ENCODE measurements around the gene MPRIP. TPM values are rescaled to one million over a fixed set of nuclear protein-coding genes. Genes with fewer than 3 reads are reported as not detected.

Gene MPRIP
- total RNA-seq, 4 donors from 2014 or later: 130 to 244 (median 155) TPM

- WGBS, 2 donors: 80 to 82% methylated on average over 10 to 12 of the region's 12 CpGs
- no peak overlapping the region for H3K4me3 ChIP-seq (replicated peaks in 1 of 3)
- H3K27me3 ChIP-seq: no peaks in the 10 kb centered on the region
- H3K27ac ChIP-seq: no peak overlapping the region
- peaks cover 25 to 41% of the 10 kb centered on the region in 2 donors for H3K4me1 ChIP-seq
- intact Hi-C loops (cut with DNase I): loop anchor here (10.0 kb wide), 1 partner anchor 125 kb away; no protein-coding TSS in a partner anchor
- TF ChIP-seq CTCF (IDR thresholded peaks at IDR 0.05): no peak
- TF ChIP-seq POLR2A (IDR thresholded peaks at IDR 0.05): no peak
- H3K9me3 ChIP-seq: no peaks in the 10 kb centered on the region
- no peak for DNase-seq
- peaks cover 28 to 32% of the 10 kb centered on the region in 2 donors for H3K36me3 ChIP-seq
Observed at GRCh38 chr17:17130077-17130844, 88.0 kb downstream of the MPRIP start.

- DNase-seq: no peak
- Histone ChIP-seq H3K36me3 (peaks cover 37 to 43% of the 10 kb centered on the region in 2 donors), H3K27ac (no peak overlapping the region), H3K9me3 (no peaks in the 10 kb centered on the region), H3K27me3 (no peaks in the 10 kb centered on the region), H3K4me3 (replicated peaks in 1 of 3) (no peak overlapping the region), H3K4me1 (peaks cover 17 to 32% of the 10 kb centered on the region in 2 donors)
- intact Hi-C loops (cut with DNase I): loop anchor here (10.0 kb wide), 1 partner anchor 127 kb away; no protein-coding TSS in a partner anchor
- 88 to 96% methylated on average over 1 to 4 of the region's 4 CpGs for WGBS, 2 donors
- TF ChIP-seq CTCF (IDR thresholded peaks at IDR 0.05): no peak
- no peak for TF ChIP-seq POLR2A (IDR thresholded peaks at IDR 0.05)
Observed at GRCh38 chr17:17131839-17132238, 89.6 kb downstream of the MPRIP start.

GRCh38 chr17:17132746-17133145 lies 90.5 kb downstream of the MPRIP start:
- TF ChIP-seq CTCF (IDR thresholded peaks at IDR 0.05) (no peak), POLR2A (IDR thresholded peaks at IDR 0.05) (no peak)
- Histone ChIP-seq H3K4me1 (peaks cover 8 to 23% of the 10 kb centered on the region in 2 donors), H3K9me3 (no peaks in the 10 kb centered on the region), H3K36me3 (peaks cover 44 to 46% of the 10 kb centered on the region in 2 donors), H3K27me3 (no peaks in the 10 kb centered on the region), H3K4me3 (replicated peaks in 1 of 3) (no peak overlapping the region), H3K27ac (no peak overlapping the region)
- 83% methylated on average over 8 of the region's 8 CpGs for WGBS, 2 donors
- DNase-seq: no peak
- intact Hi-C loops (cut with DNase I): loop anchor here (10.0 kb wide), 1 partner anchor 128 kb away; no protein-coding TSS in a partner anchor

- intact Hi-C loops (cut with DNase I): loop anchor here (10.0 kb wide), 1 partner anchor 130 kb away; no protein-coding TSS in a partner anchor
- DNase-seq: no peak
- WGBS, 2 donors: 85 to 90% methylated on average over 10 to 12 of the region's 14 CpGs
- Histone ChIP-seq H3K27me3 (no peaks in the 10 kb centered on the region), H3K9me3 (no peaks in the 10 kb centered on the region), H3K27ac (no peak overlapping the region), H3K4me1 (peaks cover 0 to 8% of the 10 kb centered on the region in 2 donors), H3K36me3 (peaks cover 59 to 61% of the 10 kb centered on the region in 2 donors), H3K4me3 (replicated peaks in 1 of 3) (no peak overlapping the region)
- TF ChIP-seq CTCF (IDR thresholded peaks at IDR 0.05): no peak
- no peak for TF ChIP-seq POLR2A (IDR thresholded peaks at IDR 0.05)
Observed at GRCh38 chr17:17134051-17134956, 92.0 kb downstream of the MPRIP start.
